K562 (cell line): Measurements from ENCODE around the gene ZCCHC14. TPM values are rescaled to one million over a fixed set of nuclear protein-coding genes. Genes with fewer than 3 reads are reported as not detected.

Experiments
- BRD4 ChIP-seq: fragments of 200-600 bp; sonication (generic); IDR thresholded peaks from 2 replicates; pipeline ENCODE4 v1.6.1; 2017; ENCODE audit warnings: inconsistent platforms
- BRD9 ChIP-seq: fragments of 450-650 bp; IDR thresholded peaks from 2 replicates; pipeline ENCODE4 v1.6.1; 2018; ENCODE audit warnings: low read depth; ENCODE audit not compliant: partially characterized antibody
- ETS1 ChIP-seq: conservative IDR thresholded peaks from 2 replicates; pipeline ENCODE4 v1.6.1; 2011; ENCODE audit warnings: low read depth, mild to moderate bottlenecking, low read length; ENCODE audit not compliant: control insufficient read depth
- HLTF ChIP-seq: fragments of 450-650 bp; IDR thresholded peaks from 2 replicates; pipeline ENCODE4 v1.6.1; 2016
- KAT8 ChIP-seq: fragments of 450-650 bp; IDR thresholded peaks from 2 replicates; pipeline ENCODE4 v1.6.1; 2016; ENCODE audit warnings: low read depth, mild to moderate bottlenecking
- NFIX ChIP-seq: fragments of 250-450 bp; sonication (Bioruptor Pico); IDR thresholded peaks from 2 replicates; pipeline ENCODE4 v1.4.0; 2020; ENCODE audit warnings: low read depth, mild to moderate bottlenecking, moderate library complexity
- PPARD ChIP-seq: fragments of 250-450 bp; sonication (Bioruptor Pico); IDR thresholded peaks from 2 replicates; pipeline ENCODE4 v1.8.0; 2022; ENCODE audit warnings: inconsistent platforms, mild to moderate bottlenecking, moderate library complexity
- THAP7 ChIP-seq: fragments of 250-450 bp; sonication (Bioruptor Pico); IDR thresholded peaks from 2 replicates; pipeline ENCODE4 v1.5.0; 2021
- THRAP3 ChIP-seq: fragments of 450-650 bp; IDR thresholded peaks from 2 replicates; pipeline ENCODE4 v1.6.1; 2016; ENCODE audit warnings: mild to moderate bottlenecking, inconsistent platforms, borderline replicate concordance
- WHSC1 ChIP-seq: IDR thresholded peaks from one replicate; pipeline ENCODE4 v1.6.1; 2012; ENCODE audit warnings: low read length, control low read depth, inconsistent platforms
- ZBTB2 ChIP-seq: fragments of 450-650 bp; IDR thresholded peaks from 2 replicates; pipeline ENCODE4 v1.6.1; 2016; ENCODE audit warnings: antibody characterized with exemption
- ZBTB43 ChIP-seq: sonication (generic); formaldehyde crosslinking; IDR thresholded peaks from 2 replicates; pipeline ENCODE4 v1.8.0; 2023; ENCODE audit warnings: mild to moderate bottlenecking, missing genetic modification reagents
- ZNF518B ChIP-seq: fragments of 250-450 bp; sonication (Bioruptor Pico); IDR thresholded peaks from 2 replicates; pipeline ENCODE4 v1.5.0; 2021; ENCODE audit warnings: mild to moderate bottlenecking, moderate library complexity
- ZNF57 ChIP-seq: fragments of 450-650 bp; formaldehyde crosslinking; IDR thresholded peaks from 2 replicates; pipeline ENCODE4 v1.4.0; 2020; ENCODE audit warnings: mild to moderate bottlenecking, moderate library complexity
- polyA plus RNA-seq, 8 experiments: library from polyadenylated mRNA; depleted of rRNA in 4 of 8; stranded (reverse) in 5 of 8; unstranded in 3 of 8; fragments of >200 nt; fragmentation: Nextera tagmentation in 2 of 8; fragmentation: Illumina TruSeq in 1 of 8; extraction: Ambion mirVana in 2 of 8; extraction: Trizol in 1 of 8; gene quantifications; 2 replicates each; pipeline versions ENCODE4 v1.2.1 to v1.2.3, GENCODE V29; 2011 to 2014; ENCODE audit warnings: inconsistent platforms in 1 of 8, missing spikeins in 1 of 8
- total RNA-seq, 7 experiments: library from RNA; depleted of rRNA in 6 of 7; stranded (reverse); fragments of >200 nt in 6 of 7; fragmentation: Illumina TruSeq in 2 of 7; extraction: Trizol in 2 of 7; gene quantifications; 2 replicates each; pipeline versions ENCODE4 v1.2.1 to v1.2.3, GENCODE V29; 2011 to 2021; ENCODE audit warnings: low replicate concordance in 1 of 7
- TF ChIP-seq, protein P1 (sequence below): sonication (generic); formaldehyde crosslinking; IDR thresholded peaks from 2 replicates; pipeline ENCODE4 v1.8.0; 2022; ENCODE audit warnings: mild to moderate bottlenecking, missing genetic modification reagents, borderline replicate concordance
- TF ChIP-seq, protein P2 (sequence below): fragments of 250-450 bp; sonication (Bioruptor Pico); IDR thresholded peaks from 2 replicates; pipeline ENCODE4 v1.5.0; 2020; ENCODE audit warnings: mild to moderate bottlenecking

The ZCCHC14 gene
- total and polyA plus RNA-seq, 9 of the 15 experiments (the other 6 are each of a cell fraction or from before 2014, with no cell fraction given) = 1.5 to 12.4 (median 2.9) TPM

GRCh38 chr16:87384162-87384874 lies 108.5 kb downstream of the ZCCHC14 start (continued):
- TF ChIP-seq, protein P1, sequence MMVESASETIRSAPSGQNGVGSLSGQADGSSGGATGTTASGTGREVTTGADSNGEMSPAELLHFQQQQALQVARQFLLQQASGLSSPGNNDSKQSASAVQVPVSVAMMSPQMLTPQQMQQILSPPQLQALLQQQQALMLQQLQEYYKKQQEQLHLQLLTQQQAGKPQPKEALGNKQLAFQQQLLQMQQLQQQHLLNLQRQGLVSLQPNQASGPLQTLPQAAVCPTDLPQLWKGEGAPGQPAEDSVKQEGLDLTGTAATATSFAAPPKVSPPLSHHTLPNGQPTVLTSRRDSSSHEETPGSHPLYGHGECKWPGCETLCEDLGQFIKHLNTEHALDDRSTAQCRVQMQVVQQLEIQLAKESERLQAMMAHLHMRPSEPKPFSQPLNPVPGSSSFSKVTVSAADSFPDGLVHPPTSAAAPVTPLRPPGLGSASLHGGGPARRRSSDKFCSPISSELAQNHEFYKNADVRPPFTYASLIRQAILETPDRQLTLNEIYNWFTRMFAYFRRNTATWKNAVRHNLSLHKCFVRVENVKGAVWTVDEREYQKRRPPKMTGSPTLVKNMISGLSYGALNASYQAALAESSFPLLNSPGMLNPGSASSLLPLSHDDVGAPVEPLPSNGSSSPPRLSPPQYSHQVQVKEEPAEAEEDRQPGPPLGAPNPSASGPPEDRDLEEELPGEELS (CRISPR knock-in tag) = no peak
- no peak for TF ChIP-seq BRD9
- TF ChIP-seq ZNF518B (CRISPR knock-in tag) = no peak
- TF ChIP-seq ZNF57 = no peak
- no peak for TF ChIP-seq NFIX (CRISPR knock-in tag)
- peak; percentile 31; the same call in 1 of the 2 replicates for TF ChIP-seq ZBTB43
- no peak for TF ChIP-seq KAT8
- no peak for TF ChIP-seq WHSC1
- TF ChIP-seq THRAP3 = no peak; the same call in 1 of the 2 replicates
- no peak for TF ChIP-seq HLTF
- TF ChIP-seq BRD4 = no peak
- no peak for TF ChIP-seq THAP7 (CRISPR knock-in tag)
- TF ChIP-seq, protein P2, sequence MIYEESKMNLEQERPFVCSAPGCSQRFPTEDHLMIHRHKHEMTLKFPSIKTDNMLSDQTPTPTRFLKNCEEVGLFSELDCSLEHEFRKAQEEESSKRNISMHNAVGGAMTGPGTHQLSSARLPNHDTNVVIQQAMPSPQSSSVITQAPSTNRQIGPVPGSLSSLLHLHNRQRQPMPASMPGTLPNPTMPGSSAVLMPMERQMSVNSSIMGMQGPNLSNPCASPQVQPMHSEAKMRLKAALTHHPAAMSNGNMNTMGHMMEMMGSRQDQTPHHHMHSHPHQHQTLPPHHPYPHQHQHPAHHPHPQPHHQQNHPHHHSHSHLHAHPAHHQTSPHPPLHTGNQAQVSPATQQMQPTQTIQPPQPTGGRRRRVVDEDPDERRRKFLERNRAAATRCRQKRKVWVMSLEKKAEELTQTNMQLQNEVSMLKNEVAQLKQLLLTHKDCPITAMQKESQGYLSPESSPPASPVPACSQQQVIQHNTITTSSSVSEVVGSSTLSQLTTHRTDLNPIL = no peak
- no peak for TF ChIP-seq PPARD (CRISPR knock-in tag)
- no peak for TF ChIP-seq ZBTB2
- TF ChIP-seq ETS1 = no peak
